T-helper 22 cell (primary cell): Measurements from ENCODE around the gene GTF2IRD1.
"Not testable (repeated sequence)": the region's sequence is repeated elsewhere in the genome, so short reads cannot be mapped to it uniquely, and the experiment has no call there.

Source experiments
- DNase-seq: peaks from one replicate; pipeline ENCODE4 v3.0.0-alpha.2; 2020; ENCODE audit warnings: low read depth

The GTF2IRD1 gene

GRCh38 chr7:74453322-74454011, at the start of gene GTF2IRD1:
GTF2IRD1 (plus strand) TSS chr7:74453906; CDS start chr7:74508081, 54,175 bp downstream.
- DNase-seq, result peak; percentile 64

GRCh38 chr7:74404388-74404700, 49.4 kb upstream of the GTF2IRD1 start:
- no peak for DNase-seq

- no peak for DNase-seq
Measured at GRCh38 chr7:74404741-74405140, 49.0 kb upstream of the GTF2IRD1 start.

GRCh38 chr7:74405191-74405898, 48.4 kb upstream of the GTF2IRD1 start:
- no peak for DNase-seq

GRCh38 chr7:74405899-74406512, 47.7 kb upstream of the GTF2IRD1 start:
- no peak for DNase-seq

GRCh38 chr7:74407958-74408357, 45.7 kb upstream of the GTF2IRD1 start:
- DNase-seq, result no peak

- no peak for DNase-seq
Measured at GRCh38 chr7:74409571-74409970, 44.1 kb upstream of the GTF2IRD1 start.

GRCh38 chr7:74410772-74411171, 42.9 kb upstream of the GTF2IRD1 start:
- no peak for DNase-seq

GRCh38 chr7:74411571-74411970, 42.1 kb upstream of the GTF2IRD1 start:
- DNase-seq, result not testable (repeated sequence)

GRCh38 chr7:74412056-74412455, 41.6 kb upstream of the GTF2IRD1 start:
- no peak for DNase-seq

GRCh38 chr7:74412603-74413002, 41.1 kb upstream of the GTF2IRD1 start:
- DNase-seq, result no peak

- DNase-seq, result not testable (repeated sequence)
Measured at GRCh38 chr7:74414595-74415333, 38.9 kb upstream of the GTF2IRD1 start.

- peak; percentile 14 for DNase-seq
Measured at GRCh38 chr7:74417419-74417971, 36.2 kb upstream of the GTF2IRD1 start.

GRCh38 chr7:74418076-74418475, 35.6 kb upstream of the GTF2IRD1 start:
- DNase-seq, result no peak

- no peak for DNase-seq
Measured at GRCh38 chr7:74418538-74418937, 35.2 kb upstream of the GTF2IRD1 start.

GRCh38 chr7:74419232-74419631, 34.5 kb upstream of the GTF2IRD1 start:
- not testable (repeated sequence) for DNase-seq

- no peak for DNase-seq
Measured at GRCh38 chr7:74420006-74420405, 33.7 kb upstream of the GTF2IRD1 start.

GRCh38 chr7:74424291-74424880, 29.3 kb upstream of the GTF2IRD1 start:
- DNase-seq, result no peak

GRCh38 chr7:74428023-74428422, 25.7 kb upstream of the GTF2IRD1 start:
- DNase-seq, result no peak

GRCh38 chr7:74429153-74429747, 24.5 kb upstream of the GTF2IRD1 start:
- no peak for DNase-seq

- not testable (repeated sequence) for DNase-seq
Measured at GRCh38 chr7:74430409-74430808, 23.3 kb upstream of the GTF2IRD1 start.
